ENCODE results near the gene CCL25. TPM values are rescaled to one million over a fixed set of nuclear protein-coding genes. Genes with fewer than 3 reads are reported as not detected.

CCL25 gene
- total RNA-seq, 2 donors from 2014 or later, result 0.56 TPM; not detected in 1

DNA sequence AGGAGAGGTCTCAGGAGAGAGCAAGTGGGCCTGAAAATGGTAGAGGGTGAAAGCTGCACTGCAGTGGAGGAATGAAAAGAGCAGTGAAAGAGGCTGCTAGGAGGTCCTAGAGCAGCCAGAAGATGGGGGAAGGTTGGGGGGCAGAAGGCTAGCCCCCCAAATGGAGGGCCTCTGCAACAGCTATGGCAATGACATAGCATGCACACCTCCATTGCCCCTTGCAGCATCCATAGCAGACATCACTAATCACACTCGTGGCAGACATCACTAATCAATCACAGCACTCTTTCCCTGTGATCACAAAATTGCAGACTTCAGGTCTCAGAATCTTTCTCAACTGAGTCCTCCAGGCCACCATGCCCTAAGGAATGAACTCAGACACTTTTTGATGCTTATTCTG is 21.9 kb downstream of the CCL25 start:
- H3K36me3 Mint-ChIP-seq, result peaks cover 8 to 26% of the 10 kb centered on the region in 2 donors
- H3K9me3 Mint-ChIP-seq, result peaks cover 11 to 20% of the 10 kb centered on the region in 2 donors
- no peak for ATAC-seq

DNA sequence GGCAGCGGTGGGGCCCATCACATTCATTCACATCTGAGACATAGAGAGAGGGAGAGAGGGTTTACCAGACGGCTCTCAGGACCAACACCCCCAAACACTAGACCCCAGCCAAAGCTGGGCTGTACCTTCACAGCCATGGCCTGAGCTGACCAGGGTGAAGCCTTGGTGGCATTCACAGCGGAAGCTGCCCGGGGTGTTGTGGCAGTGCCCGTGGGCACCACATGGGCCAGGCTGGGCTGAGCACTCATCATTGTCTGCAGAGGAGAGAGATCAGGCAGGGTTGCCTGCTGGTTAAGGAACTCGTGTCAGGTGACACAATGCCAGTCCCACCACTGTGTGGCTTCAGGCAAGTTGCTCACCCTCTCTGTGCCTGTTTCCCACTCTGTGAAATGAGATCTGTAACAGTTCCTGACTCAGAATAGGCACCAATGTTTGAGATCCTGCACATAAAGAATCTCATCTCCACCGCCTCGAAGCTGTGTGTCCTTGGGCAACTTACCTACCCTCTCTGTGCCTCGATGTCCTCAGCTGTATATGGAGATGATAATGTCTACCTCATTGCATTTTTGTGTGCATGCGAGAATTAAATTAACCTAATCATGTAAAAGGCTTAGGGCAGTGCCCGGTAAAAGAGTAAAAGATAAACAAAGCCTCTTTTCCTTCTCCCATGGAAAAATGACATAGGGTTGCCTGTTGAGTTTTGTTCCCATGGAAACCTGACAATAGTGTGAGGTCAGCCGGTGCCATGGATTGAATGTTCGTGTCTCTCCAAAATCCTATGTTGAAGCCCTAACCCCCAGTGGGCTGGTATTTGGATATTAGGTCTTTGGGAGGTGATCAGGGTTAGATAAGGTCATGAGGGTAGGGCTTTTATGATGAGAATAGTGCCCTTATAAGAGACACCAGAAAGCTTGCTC is 22.9 kb downstream of the CCL25 start:
- Mint-ChIP-seq H3K36me3 (peaks cover under 1 to 17% of the 10 kb centered on the region in 2 donors), H3K27ac (no peak overlapping the region), H3K9me3 (peaks cover 5 to 13% of the 10 kb centered on the region in 2 donors)
- ATAC-seq, result no peak
- DNase-seq (ENCODE audit: low spot score in 2 of 2), result no peak

More for the DNA sequence above, 21.9 kb downstream of the CCL25 start:
- no peak overlapping the region for H3K27ac Mint-ChIP-seq
- DNase-seq (ENCODE audit: low spot score in 2 of 2), result no peak

DNA sequence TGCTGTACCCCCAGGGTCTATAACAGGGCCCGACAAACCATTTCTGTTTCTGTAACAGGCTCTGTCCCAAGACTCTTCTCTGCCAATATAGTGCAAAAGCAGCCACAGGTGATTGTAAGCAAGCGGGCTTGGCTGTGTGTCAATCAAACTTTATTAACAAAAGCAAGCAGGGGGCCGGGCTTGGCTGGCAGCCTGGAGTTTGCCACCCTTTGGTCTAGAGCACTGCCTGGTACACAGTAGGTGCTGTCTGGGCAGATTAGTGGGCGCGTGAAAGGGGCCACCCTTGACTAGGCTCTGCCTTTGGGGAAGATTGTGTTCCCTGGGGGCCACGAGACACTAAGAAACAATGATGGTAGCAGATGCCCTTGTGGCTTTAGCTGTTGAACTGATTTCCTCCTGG is 27.4 kb downstream of the CCL25 start:
- Mint-ChIP-seq H3K36me3 (no peaks in the 10 kb centered on the region), H3K9me3 (peaks cover 0 to under 1% of the 10 kb centered on the region in 2 donors), H3K27ac (no peak overlapping the region)
- ATAC-seq (no peak), DNase-seq (ENCODE audit: low spot score in 2 of 2) (no peak)

DNA sequence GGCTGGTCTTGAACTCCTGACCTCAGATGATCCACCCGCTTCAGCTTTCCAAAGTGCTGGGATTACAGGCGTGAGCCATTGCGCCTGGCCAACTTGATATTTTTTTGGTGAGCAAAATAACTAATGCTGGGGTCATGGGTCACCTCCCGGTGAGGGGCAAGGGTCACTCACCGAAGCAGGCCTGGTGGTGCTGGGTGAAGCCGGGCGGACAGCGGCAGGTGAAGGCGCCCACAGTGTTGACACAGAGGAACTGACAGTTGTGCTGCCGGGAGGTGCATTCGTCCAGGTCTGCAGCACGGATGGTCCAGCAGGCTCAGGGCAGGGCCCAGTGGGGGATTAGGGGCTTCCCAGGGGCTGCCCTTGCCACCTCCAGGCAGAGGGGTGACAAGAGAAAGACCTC is 28.3 kb downstream of the CCL25 start:
- Mint-ChIP-seq H3K36me3 (no peaks in the 10 kb centered on the region), H3K9me3 (no peaks in the 10 kb centered on the region), H3K27ac (no peak overlapping the region)
- DNase-seq (ENCODE audit: low spot score in 2 of 2), result no peak
- no peak for ATAC-seq

DNA sequence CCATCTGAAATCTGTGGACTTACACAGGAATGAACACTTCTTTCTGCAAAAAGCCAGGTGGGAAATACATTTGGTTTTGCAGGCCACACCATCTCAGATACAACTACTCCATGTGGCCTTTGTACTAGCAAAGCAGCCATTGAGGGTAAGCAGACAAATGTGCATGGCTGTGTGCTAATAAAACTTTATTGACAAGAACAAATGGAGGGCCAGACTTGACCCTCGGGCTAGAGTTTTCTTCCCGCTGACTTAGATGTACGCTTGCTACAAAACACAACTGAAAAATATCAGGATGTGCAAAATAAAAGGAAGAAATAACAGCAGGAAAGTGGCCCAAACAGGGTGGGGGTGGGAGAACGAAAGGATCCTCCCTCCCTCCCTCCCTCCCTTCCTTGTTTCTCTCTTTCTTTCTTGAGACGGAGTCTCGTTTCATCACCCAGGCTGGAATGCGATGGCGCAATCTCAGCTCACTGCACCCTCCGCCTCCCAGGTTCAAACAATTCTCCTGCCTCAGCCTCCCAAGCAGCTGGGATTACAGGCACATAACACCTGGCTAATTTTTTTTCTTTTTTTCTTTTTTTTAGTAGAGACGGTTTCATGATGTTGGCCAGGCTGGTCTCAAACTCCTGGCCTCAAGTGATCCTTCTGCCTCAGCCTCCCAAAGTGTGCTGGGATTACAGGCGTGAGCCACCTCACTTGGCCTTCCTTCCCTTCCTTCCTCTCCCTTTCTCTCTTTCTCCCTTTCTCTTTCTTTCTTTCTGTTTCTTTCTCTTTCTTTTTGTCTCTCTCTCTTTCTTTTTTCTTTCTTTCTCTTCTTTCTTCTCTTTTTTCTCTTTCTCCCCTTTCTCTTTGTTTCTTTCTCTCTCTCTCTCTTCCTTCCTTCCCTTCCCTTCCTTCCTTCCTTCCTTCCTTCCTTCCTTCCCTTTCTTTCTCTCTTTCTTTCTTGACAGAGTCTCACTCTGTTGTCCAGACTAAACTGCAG is 29.3 kb downstream of the CCL25 start:
- Mint-ChIP-seq H3K36me3 (no peaks in the 10 kb centered on the region), H3K9me3 (no peaks in the 10 kb centered on the region), H3K27ac (peak overlapping the region in 1 of 2 donors; percentile 19)
- ATAC-seq (no peak), DNase-seq (ENCODE audit: low spot score in 2 of 2) (no peak)

DNA sequence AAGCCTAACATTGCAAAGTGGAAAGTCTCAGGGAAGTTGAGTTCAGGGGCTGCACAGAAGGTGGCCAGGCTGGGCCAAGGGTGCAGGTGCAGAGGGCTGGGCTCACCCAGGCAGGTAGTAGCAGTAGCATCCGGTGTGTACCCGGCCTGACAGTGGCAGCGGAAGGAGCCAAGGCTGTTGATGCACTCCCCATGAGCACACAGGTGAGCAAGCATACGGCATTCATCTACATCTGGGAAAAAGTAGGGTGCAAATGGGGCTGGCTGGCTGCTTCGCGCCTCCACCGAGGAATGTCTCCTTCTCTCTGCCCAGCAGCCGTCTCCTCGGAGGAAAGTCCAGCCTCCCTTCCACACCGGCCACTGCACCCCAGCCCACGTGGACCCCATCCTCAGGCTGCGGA is 30.6 kb downstream of the CCL25 start:
- no peak for ATAC-seq
- DNase-seq (ENCODE audit: low spot score in 2 of 2), result no peak
- Mint-ChIP-seq H3K27ac (no peak overlapping the region), H3K36me3 (no peaks in the 10 kb centered on the region), H3K9me3 (no peaks in the 10 kb centered on the region)

DNA sequence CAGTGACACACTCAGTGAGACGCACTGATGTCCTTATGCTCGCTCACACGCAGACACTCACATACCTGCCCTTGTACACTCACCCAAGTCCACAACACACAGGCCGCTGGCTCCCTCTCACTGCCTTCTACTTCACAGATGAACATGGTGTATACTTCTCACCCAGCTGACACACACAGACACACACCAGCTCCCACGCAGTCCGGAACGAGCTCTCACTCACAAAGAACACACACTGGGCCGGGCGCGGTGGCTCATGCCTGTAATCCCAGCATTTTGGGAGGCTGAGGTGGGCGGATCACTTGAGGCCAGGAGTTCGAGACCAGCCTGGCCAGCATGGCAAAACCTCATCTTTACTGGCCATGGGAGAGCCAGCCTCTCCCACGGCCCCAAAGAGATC is 31.6 kb downstream of the CCL25 start:
- H3K36me3 Mint-ChIP-seq, result no peaks in the 10 kb centered on the region
- no peaks in the 10 kb centered on the region for H3K9me3 Mint-ChIP-seq
- DNase-seq (ENCODE audit: low spot score in 2 of 2) (no peak), ATAC-seq (no peak)
- no peak overlapping the region for H3K27ac Mint-ChIP-seq

DNA sequence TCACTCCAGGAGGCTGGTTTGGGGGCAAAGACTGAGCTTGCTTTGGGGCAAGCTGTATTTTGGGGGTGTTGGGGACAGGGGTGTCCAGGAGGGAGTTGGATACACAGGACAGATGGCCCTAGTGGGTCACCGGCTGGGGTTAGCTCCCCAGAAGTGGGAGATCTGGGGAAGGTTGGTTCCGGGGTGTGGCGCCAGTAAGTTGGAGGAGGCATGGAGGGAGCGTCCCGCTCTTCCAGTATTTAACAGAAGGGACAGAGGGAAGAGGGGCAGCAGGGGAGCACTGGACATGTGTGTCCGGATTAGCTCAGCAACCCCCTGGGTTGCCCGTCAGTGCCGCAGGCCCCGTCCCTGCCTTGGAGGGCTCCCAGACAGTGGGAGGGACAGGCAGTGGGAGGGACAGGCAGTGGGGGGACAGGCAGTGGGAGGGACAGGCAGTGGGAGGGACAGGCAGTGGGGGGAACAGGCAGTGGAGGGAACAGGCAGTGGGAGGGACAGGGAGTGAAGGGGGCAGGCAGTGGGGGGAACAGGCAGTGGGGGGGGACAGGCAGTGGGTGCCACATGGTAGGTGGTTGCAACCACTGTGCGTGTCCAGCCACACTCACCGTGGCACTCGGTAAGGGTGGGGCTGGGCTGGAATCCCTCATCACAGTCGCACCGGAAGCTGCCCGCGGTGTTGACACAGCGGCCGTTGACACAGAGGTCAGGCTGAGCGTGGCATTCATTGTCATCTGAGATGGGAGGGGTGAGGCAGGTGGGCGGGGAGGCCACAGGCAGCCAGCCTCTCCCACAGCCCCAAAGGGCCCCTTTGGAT is 33.2 kb downstream of the CCL25 start:
- Mint-ChIP-seq H3K9me3 (no peaks in the 10 kb centered on the region), H3K36me3 (no peaks in the 10 kb centered on the region), H3K27ac (no peak overlapping the region)
- ATAC-seq, result no peak
- DNase-seq (ENCODE audit: low spot score in 2 of 2), result no peak

DNA sequence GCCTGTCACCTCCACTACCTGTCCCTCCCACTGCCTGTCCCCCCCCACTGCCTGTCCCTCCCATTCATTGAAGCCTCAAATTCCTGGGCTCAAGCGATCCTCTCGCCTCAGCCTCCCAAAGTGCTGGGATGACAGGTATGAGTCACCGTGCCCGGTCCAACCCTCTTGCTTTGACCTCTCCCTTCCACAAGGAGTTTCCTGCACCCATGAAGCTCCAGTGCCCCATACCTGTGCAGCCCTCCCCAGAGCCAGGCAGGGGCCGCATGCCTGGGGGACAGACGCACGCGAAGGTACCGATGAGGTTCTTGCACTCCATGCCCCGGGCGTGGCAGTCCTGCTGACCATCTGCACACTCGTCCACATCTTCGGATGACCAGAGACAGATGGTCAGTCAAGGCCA is 34.3 kb downstream of the CCL25 start:
- Mint-ChIP-seq H3K27ac (no peak overlapping the region), H3K9me3 (no peaks in the 10 kb centered on the region), H3K36me3 (no peaks in the 10 kb centered on the region)
- ATAC-seq, result no peak
- no peak for DNase-seq (ENCODE audit: low spot score in 2 of 2)

DNA sequence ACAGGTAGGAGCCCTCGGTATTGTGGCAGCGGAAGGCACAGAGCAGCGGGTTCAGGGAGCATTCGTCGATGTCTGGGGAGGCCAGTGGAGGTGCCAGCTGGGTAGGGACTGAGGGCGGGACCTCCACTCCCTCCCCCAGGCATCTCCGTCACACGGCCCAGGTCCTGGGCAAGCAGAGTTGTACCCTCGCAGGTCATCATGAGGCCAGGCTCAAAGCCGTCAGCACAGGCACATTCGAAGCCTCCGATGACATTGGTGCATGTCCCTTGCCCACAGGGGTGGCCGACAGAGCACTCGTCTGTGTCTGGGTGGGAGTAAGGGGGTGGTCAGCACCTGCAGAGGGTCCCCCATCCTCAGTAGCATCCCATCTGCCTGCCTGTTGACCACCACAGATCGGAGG is 35.3 kb downstream of the CCL25 start:
- ATAC-seq (no peak), DNase-seq (ENCODE audit: low spot score in 2 of 2) (no peak)
- H3K27ac Mint-ChIP-seq, result no peak overlapping the region
- no peaks in the 10 kb centered on the region for H3K9me3 Mint-ChIP-seq
- H3K36me3 Mint-ChIP-seq, result no peaks in the 10 kb centered on the region

DNA sequence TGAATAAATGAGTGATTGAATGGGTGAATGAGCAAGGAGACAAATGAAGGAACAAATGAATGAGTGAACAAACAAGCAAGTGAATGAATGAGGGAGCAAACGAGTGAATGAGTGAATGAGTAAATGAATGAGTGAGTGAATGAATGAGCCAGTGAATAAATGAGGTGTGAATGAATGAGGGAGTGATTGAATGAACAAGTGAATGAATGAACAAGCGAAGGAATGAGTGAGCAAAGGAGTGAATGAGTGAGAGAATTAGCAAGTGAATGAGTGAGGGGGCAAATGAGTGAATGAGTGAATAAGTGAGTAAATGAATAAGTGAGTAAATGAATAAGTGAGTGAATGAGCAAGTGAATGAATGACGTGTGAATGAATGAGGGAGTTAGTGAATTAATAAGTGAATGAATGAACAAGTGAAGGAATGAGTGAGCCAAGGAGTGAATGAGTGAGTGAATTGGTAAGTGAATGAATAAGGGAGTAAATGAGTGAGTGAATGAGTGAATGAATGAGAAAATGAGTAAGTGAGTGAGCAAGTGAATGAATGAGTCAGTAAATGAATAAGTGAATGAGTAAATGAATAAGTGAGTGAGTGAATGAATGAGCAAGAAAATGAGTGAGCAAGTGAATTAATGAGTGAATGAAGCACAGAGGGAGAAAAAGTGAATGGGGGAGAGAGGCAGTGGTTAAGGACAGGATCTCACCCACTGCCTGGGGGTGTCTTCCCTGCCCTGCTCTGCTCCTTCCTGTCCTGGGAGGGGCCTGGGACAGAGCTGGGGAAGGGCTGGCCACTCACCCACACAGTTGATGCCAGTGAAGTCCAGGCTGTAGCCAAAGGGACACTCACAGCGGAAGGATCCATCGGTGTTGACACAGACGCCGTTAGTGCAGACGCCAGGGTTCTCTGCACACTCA is 36.4 kb downstream of the CCL25 start:
- H3K36me3 Mint-ChIP-seq, result peaks cover 0 to 6% of the 10 kb centered on the region in 2 donors
- H3K27ac Mint-ChIP-seq, result no peak overlapping the region
- H3K9me3 Mint-ChIP-seq, result peaks cover 1 to 5% of the 10 kb centered on the region in 2 donors
- no peak for DNase-seq (ENCODE audit: low spot score in 2 of 2)
- ATAC-seq, result peak in 1 of 2 donors; percentile 61

DNA sequence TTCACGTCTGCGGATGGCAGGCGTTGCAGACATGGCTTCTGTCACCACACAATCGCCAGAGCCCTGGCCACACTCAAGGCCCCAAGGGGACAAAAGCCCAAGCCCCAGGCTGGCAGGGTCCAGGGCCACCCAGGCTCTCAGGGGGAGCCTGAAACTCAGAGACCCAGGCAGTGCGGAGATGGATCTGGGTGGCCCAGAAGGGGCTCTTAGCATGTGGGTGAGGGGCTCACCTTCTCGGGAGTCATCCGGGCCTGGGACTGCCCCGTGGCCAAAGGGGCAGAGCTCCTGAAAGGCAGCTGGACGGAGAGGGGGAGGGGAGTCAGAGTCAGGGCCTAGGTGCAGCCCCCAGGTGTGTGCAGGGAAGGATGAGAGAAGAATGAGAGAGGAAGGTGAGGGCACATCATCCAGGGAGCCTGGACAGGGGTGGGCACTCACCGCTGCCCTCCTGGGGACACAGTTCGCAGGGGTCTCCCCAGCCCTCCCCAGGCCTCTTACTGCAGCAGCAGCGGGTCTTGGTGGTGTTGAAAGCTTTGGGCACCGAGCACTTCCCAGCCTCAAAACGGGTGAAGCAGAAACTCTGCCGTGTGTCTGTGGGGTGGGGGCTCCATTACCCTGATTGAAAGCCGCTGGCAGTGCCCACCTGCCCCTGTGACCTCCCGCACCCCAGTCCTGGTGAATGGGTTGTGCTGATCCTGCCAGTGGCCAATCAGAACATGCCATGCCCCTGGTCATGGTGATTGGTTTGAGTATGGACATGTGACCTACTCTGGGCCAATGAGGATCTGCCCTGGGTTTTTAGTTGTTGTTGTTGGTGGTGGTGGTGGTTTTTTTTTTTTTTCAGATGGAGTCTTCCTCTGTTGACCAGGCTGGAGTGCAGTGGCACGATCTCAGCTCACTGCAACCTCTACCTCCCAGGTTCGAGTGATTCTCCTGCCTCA is 37.4 kb downstream of the CCL25 start:
- H3K36me3 Mint-ChIP-seq, result peaks cover 0 to 12% of the 10 kb centered on the region in 2 donors
- DNase-seq (ENCODE audit: low spot score in 2 of 2), result no peak
- peaks cover 6 to 11% of the 10 kb centered on the region in 2 donors for H3K9me3 Mint-ChIP-seq
- H3K27ac Mint-ChIP-seq, result peak overlapping the region in 1 of 2 donors; percentile 14
- ATAC-seq, result no peak

DNA sequence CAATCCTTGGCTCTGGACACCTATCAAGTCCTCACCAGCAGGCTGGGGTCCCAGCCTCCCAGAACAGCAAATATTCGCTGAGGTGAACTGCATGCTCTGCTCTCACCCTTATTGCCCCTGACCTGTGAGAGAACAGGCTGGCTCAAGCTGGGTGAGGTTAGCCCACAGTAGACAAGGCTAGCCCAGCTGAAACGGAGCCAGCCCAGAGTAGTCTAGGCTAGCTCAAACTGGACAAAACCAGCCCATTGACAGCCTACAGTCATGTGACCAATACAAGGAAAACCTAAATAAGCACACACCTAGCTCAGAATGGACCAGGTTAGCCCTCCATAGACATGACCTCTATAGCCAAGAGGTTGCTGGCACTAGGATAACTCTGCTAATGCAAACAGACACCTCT is 38.4 kb downstream of the CCL25 start:
- no peak overlapping the region for H3K27ac Mint-ChIP-seq
- H3K9me3 Mint-ChIP-seq, result peaks cover 6 to 11% of the 10 kb centered on the region in 2 donors
- H3K36me3 Mint-ChIP-seq, result peaks cover 3 to 14% of the 10 kb centered on the region in 2 donors
- DNase-seq (ENCODE audit: low spot score in 2 of 2) (no peak), ATAC-seq (no peak)

DNA sequence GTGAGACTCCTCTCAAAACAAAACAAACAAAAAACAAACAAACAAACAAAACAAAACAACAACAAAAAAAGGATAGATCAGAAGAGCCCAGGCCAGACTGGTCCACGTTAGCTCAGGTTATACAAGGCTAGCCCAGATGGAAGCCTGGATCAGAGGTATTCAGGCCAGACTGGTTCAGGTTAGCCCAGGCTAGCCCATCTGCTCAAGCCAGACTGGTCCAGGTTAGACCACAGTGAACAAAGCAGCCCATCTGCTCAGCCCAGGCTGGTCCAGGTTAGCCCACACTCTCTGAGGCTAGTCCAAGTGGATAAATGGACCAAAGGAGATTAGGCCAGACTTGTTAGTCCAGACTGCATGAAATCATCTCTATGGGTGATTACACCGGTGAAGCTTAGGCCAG is 41.2 kb downstream of the CCL25 start:
- ATAC-seq, result no peak
- no peak for DNase-seq (ENCODE audit: low spot score in 2 of 2)
- Mint-ChIP-seq H3K27ac (no peak overlapping the region), H3K9me3 (peaks cover 16 to 22% of the 10 kb centered on the region in 2 donors), H3K36me3 (peaks cover 12 to 25% of the 10 kb centered on the region in 2 donors)
